GM18951 (cell line): ENCODE measurements around the gene VAPA.

ENCODE experiments used
- POLR2A ChIP-seq: IDR thresholded peaks from 4 replicates; pipeline ENCODE4 v1.6.1; 2011; ENCODE audit warnings: mild to moderate bottlenecking; ENCODE audit not compliant: insufficient read length, insufficient read depth; ENCODE audit errors: extremely low read depth
- in situ Hi-C: fragments of 300-500 bp; cut with MboI; formaldehyde crosslinking; loops from one replicate; pipeline ENCODE4 v1.12.0; 2022; ENCODE audit warnings: low sequenced_read_pairs, mixed read lengths, inconsistent platforms; ENCODE audit not compliant: unreplicated experiment

VAPA gene

GRCh38 chr18:9913526-9914333 lies at the start of gene VAPA:
TSS of gene VAPA (plus strand) at chr18:9914016. CDS start at chr18:9914257, 241 bp downstream.
- TF ChIP-seq POLR2A = peak; percentile 90
- in situ Hi-C loops = no loop called here

- no peak for TF ChIP-seq POLR2A
- in situ Hi-C loops = no loop called here
These were observed 47.9 kb upstream of the VAPA start for GRCh38 chr18:9865764-9866490.

GRCh38 chr18:9866627-9867026 lies 47.2 kb upstream of the VAPA start:
- in situ Hi-C loops = no loop called here
- no peak for TF ChIP-seq POLR2A

GRCh38 chr18:9867071-9867594 lies 46.7 kb upstream of the VAPA start:
- TF ChIP-seq POLR2A = no peak
- in situ Hi-C loops = no loop called here

- in situ Hi-C loops = no loop called here
- no peak for TF ChIP-seq POLR2A
These were observed 44.7 kb upstream of the VAPA start for GRCh38 chr18:9868857-9869714.

GRCh38 chr18:9869715-9870430 lies 43.9 kb upstream of the VAPA start:
- in situ Hi-C loops = no loop called here

GRCh38 chr18:9870431-9871008 lies 43.3 kb upstream of the VAPA start:
- in situ Hi-C loops = no loop called here
- no peak for TF ChIP-seq POLR2A

More at GRCh38 chr18:9869715-9870430, 43.9 kb upstream of the VAPA start:
- TF ChIP-seq POLR2A = no peak

GRCh38 chr18:9871244-9871746 lies 42.5 kb upstream of the VAPA start:
- in situ Hi-C loops = no loop called here
- no peak for TF ChIP-seq POLR2A

GRCh38 chr18:9872823-9873222 lies 41.0 kb upstream of the VAPA start:
- no peak for TF ChIP-seq POLR2A
- in situ Hi-C loops = no loop called here

- TF ChIP-seq POLR2A = no peak
- in situ Hi-C loops = no loop called here
These were observed 39.1 kb upstream of the VAPA start for GRCh38 chr18:9874728-9875127.

GRCh38 chr18:9876212-9876866 lies 37.5 kb upstream of the VAPA start:
- in situ Hi-C loops = no loop called here
- no peak for TF ChIP-seq POLR2A
